Sigmoid colon (tissue), 7 donors: ENCODE results near the gene HHIPL1. TPM values are rescaled to one million over a fixed set of nuclear protein-coding genes. Genes with fewer than 3 reads are reported as not detected.
A peak's percentile ranks its signal among the peaks of the same experiment; 100 is the strongest.

ENCODE experiments used
- DNase-seq: peaks from one replicate; pipeline ENCODE4 v3.0.0-alpha.2; 2019
- H3K27ac ChIP-seq, 4 donors: fragments of 200-600 bp; sonication (generic); one replicate each; pipeline ENCODE4 v1.5.1; 2016 to 2019; ENCODE audit warnings: mild to moderate bottlenecking in 1 of 4
- H3K27me3 ChIP-seq, 3 donors: fragments of 200-600 bp; sonication (generic); one replicate each; pipeline ENCODE4 v1.5.1; 2019; ENCODE audit warnings: mild to moderate bottlenecking in 1 of 3
- H3K36me3 ChIP-seq, 4 donors: fragments of 200-600 bp; sonication (generic); one replicate each; pipeline ENCODE4 v1.5.1; 2016 to 2019
- H3K4me1 ChIP-seq, 4 donors: fragments of 200-600 bp; sonication (generic); one replicate each; pipeline ENCODE4 v1.5.1; 2017 to 2019
- H3K4me3 ChIP-seq, 4 donors: fragments of 200-600 bp; sonication (generic); one replicate each; pipeline ENCODE4 v1.5.1; 2017 to 2019; ENCODE audit warnings: mild to moderate bottlenecking in 2 of 4, moderate library complexity in 1 of 4
- H3K9me3 ChIP-seq, 4 donors: fragments of 200-600 bp in 3 of 4; sonication (generic) in 3 of 4; one replicate each; pipeline versions ENCODE4 v1.5.1 to v1.6.1; 2013 to 2019
- CTCF ChIP-seq, 4 experiments: fragments of 450-650 bp in 3 of 4; fragments of 200-600 bp in 1 of 4; IDR thresholded peaks; one replicate each; pipeline ENCODE4 v1.5.1; 2016 to 2019; ENCODE audit warnings: antibody characterized with exemption in 4 of 4, mild to moderate bottlenecking in 3 of 4, moderate library complexity in 2 of 4
- EP300 ChIP-seq, 4 donors: sonication (generic); formaldehyde crosslinking; IDR thresholded peaks; one replicate each; pipeline ENCODE4 v1.6.1; 2017; ENCODE audit warnings: antibody characterized with exemption in 4 of 4
- POLR2A ChIP-seq, 2 donors: fragments of 450-650 bp; IDR thresholded peaks; one replicate each; pipeline ENCODE4 v1.6.1; 2016; ENCODE audit warnings: antibody characterized with exemption in 2 of 2, mild to moderate bottlenecking in 2 of 2, moderate library complexity in 2 of 2
- POLR2AphosphoS5 ChIP-seq, 4 donors: sonication (generic); formaldehyde crosslinking; IDR thresholded peaks; one replicate each; pipeline ENCODE4 v1.6.1; 2017; ENCODE audit warnings: antibody characterized with exemption in 4 of 4
- WGBS, 2 donors: extraction: QIAGEN DNeasy Blood & Tissue Kit; methylation state at CpG; one replicate each; pipeline ENCODE4 v1.1.7; 2013; 5-methylcytosine and 5-hydroxymethylcytosine counted together
- intact Hi-C: fragments of 100-400 bp; cut with DNase I; formaldehyde crosslinking; loops from one replicate; pipeline ENCODE4 v1.15.1; 2023
- polyA plus RNA-seq, 3 donors: library from polyadenylated mRNA; stranded (reverse); fragments of 200-250 nt; gene quantifications; one replicate each; pipeline ENCODE4 v1.2.3, GENCODE V29; 2013
- total RNA-seq, 4 donors: library from RNA; depleted of rRNA; stranded (reverse); fragments of >200 nt; gene quantifications; one replicate each; pipeline ENCODE4 v1.1.0, GENCODE V29; 2016
- donor health status: healthy with polysubstance abuse.
- donor health status: Bipolar disorder and iron deficiency.
- donor health status: healthy.

The HHIPL1 gene
- total and polyA plus RNA-seq, 7 donors, result 0.80 to 10.8 (median 4.3) TPM; not detected in 2

DNA sequence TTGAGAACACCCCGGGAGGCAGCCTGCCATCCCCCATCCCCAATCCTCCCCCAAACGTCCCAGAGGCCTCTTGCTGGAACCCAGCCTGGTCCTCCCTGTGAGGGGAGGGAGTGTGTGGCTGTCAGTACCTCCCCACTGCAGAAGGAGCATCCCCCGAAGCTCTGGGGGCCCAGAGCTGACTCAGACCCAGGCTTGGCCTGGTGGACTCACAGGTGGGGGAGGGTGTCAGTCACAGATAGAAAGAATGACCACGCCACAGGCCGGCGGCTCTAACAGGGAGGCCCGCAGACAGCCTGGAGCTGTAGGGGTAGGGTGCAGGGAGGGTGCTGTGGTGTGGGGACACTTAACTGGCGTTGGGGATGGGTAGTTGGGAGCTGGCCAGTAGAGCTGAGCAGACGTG lies 5.3 kb downstream of the HHIPL1 start:
- intact Hi-C loops, result no loop called here
- H3K4me3 ChIP-seq, result no peak overlapping the region
- no peaks in the 10 kb centered on the region for H3K27me3 ChIP-seq
- H3K36me3 ChIP-seq, result peaks cover 0 to 9% (median 0%) of the 10 kb centered on the region in 4 donors
- DNase-seq, result no peak
- TF ChIP-seq POLR2AphosphoS5 (IDR thresholded peaks at IDR 0.05), result no peak
- TF ChIP-seq CTCF (IDR thresholded peaks at IDR 0.05), result no peak
- TF ChIP-seq EP300 (IDR thresholded peaks at IDR 0.05), result no peak
- TF ChIP-seq POLR2A (IDR thresholded peaks at IDR 0.05), result no peak
- H3K27ac ChIP-seq, result no peak overlapping the region
- no peaks in the 10 kb centered on the region for H3K9me3 ChIP-seq
- 65 to 81% methylated on average over 9 of the region's 9 CpGs for WGBS, 2 donors
- H3K4me1 ChIP-seq, result peaks cover 0 to 20% (median 12%) of the 10 kb centered on the region in 4 donors

GRCh38 chr14:99651953-99652746 lies 7.2 kb downstream of the HHIPL1 start:
- no peak for DNase-seq
- Histone ChIP-seq H3K27me3 (no peaks in the 10 kb centered on the region), H3K4me3 (no peak overlapping the region), H3K36me3 (peaks cover 0 to 9% (median 0%) of the 10 kb centered on the region in 4 donors), H3K9me3 (no peaks in the 10 kb centered on the region), H3K4me1 (peaks cover 0 to 10% (median 1%) of the 10 kb centered on the region in 4 donors), H3K27ac (no peak overlapping the region)
- 88 to 93% methylated on average over 32 of the region's 32 CpGs for WGBS, 2 donors
- TF ChIP-seq POLR2AphosphoS5 (IDR thresholded peaks at IDR 0.05), result no peak
- intact Hi-C loops, result no loop called here

DNA sequence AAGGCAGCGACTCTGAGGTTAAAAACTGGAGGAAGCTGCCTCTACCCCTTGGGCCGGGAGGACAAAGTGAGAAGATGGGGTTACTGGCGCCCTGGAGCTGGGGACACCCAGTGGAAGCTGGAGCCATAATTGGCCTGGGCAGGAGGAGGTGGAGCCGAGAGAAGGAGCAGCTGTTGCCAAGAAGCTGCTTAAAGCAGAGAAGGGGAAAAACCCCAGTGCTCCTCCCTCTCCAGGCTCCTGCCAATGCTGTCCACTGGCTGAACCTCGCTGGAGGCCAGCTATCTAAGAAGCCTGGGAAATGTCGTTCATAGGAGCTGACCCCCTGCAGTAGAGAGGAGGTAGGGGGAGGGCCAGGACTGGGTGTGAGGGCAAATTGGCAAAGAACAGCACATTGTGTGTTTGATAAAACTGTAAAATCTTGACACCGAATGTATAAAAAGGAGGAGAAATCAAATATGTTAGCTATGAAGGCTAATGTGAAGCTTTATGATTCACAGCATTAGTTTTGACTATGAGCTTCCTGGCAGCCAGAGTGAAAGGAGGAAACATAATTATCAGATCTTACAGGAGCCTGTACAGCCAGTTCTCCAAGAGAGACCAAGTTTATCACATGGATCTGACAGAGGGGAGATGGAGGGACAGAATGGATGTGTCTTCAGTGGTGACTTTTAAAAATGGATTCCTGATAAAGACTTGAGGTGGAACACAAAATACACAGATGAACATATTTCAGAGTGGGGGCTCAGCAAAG lies 9.5 kb downstream of the HHIPL1 start:
- peak; percentile 90 for DNase-seq

DNA sequence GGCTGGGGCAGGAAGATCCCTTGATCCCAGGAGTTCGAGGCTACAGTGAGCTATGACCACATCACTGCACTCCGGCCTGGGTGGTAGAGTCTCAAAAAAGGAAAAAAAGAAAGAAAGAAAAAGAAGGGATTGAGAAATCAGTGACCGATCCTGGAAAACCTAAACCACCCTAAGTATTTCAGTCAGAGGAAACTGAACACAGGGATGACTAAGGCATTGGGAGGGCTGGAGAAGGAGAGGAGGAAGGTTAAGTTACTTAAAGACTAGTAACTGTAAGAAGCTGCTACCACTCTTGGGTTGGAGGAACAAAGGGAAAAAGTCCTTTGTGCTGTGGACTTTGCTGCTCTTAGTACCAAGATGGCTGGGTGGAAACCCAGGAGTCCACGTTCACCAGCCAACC lies 10.6 kb downstream of the HHIPL1 start:
- DNase-seq, result no peak
- H3K27me3 ChIP-seq, result peaks cover 0 to 7% (median 4%) of the 10 kb centered on the region in 3 donors
- intact Hi-C loops, result no loop called here
- peaks cover 0 to 9% (median 0%) of the 10 kb centered on the region in 4 donors for H3K36me3 ChIP-seq
- no peaks in the 10 kb centered on the region for H3K9me3 ChIP-seq
- no peak overlapping the region for H3K27ac ChIP-seq
- 87 to 91% methylated on average over 4 of the region's 4 CpGs for WGBS, 2 donors
- H3K4me3 ChIP-seq, result no peak overlapping the region
- TF ChIP-seq POLR2AphosphoS5 (IDR thresholded peaks at IDR 0.05) (no peak), CTCF (IDR thresholded peaks at IDR 0.05) (no peak), POLR2A (IDR thresholded peaks at IDR 0.05) (no peak), EP300 (IDR thresholded peaks at IDR 0.05) (no peak)
- H3K4me1 ChIP-seq, result peaks cover 0 to 23% (median 9%) of the 10 kb centered on the region in 4 donors

More for the DNA sequence above, 9.5 kb downstream of the HHIPL1 start:
- Histone ChIP-seq H3K4me3 (no peak overlapping the region), H3K9me3 (no peaks in the 10 kb centered on the region), H3K36me3 (peaks cover 0 to 9% (median 0%) of the 10 kb centered on the region in 4 donors), H3K4me1 (peaks cover 0 to 13% (median 1%) of the 10 kb centered on the region in 4 donors), H3K27me3 (peaks cover 0 to 5% (median 0%) of the 10 kb centered on the region in 3 donors), H3K27ac (peak overlapping the region in 3 of 4 donors; percentile 36 to 59 (median 50))
- WGBS, 2 donors, result 10 to 41% methylated on average over 7 of the region's 7 CpGs
- TF ChIP-seq POLR2AphosphoS5 (IDR thresholded peaks at IDR 0.05) (peak in 2 of 4 donors; percentile 22 to 37), CTCF (IDR thresholded peaks at IDR 0.05) (no peak)
- intact Hi-C loops, result no loop called here

DNA sequence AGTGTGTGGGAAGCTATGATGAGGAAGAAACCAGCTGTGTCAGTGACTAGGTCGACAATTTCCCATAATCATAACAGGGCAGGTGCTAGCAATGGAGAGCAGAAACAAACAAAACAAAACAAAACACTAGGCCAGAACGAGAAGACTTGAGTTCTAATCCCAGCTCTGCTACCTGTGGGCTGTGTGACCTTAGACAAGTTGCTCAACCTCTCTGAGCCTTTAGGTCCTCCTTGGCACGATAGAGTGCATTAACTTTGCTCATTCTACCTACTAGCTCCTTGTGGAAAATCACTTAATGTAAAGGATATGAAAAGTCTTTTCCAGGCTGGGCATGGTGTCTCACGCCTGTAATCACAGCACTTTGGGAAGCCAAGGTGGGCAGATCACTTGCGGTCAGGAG lies 11.2 kb downstream of the HHIPL1 start:
- no peak for TF ChIP-seq CTCF (IDR thresholded peaks at IDR 0.05)
- no peak for TF ChIP-seq EP300 (IDR thresholded peaks at IDR 0.05)
- TF ChIP-seq POLR2AphosphoS5 (IDR thresholded peaks at IDR 0.05), result no peak
- TF ChIP-seq POLR2A (IDR thresholded peaks at IDR 0.05), result no peak
- no peak for DNase-seq
- no peak overlapping the region for H3K27ac ChIP-seq
- H3K9me3 ChIP-seq, result no peaks in the 10 kb centered on the region
- H3K36me3 ChIP-seq, result peaks cover 0 to 12% (median 0%) of the 10 kb centered on the region in 4 donors
- 61 to 82% methylated on average over 5 of the region's 5 CpGs for WGBS, 2 donors
- H3K27me3 ChIP-seq, result peaks cover 0 to 7% (median 4%) of the 10 kb centered on the region in 3 donors
- H3K4me1 ChIP-seq, result peaks cover 0 to 23% (median 9%) of the 10 kb centered on the region in 4 donors
- intact Hi-C loops, result no loop called here
- H3K4me3 ChIP-seq, result no peak overlapping the region
